Body of pancreas (tissue), 4 donors: ENCODE data around the gene TGFB2.

Experiments used
- POLR2A ChIP-seq, 3 donors: fragments of 450-650 bp; IDR thresholded peaks; one replicate each; pipeline ENCODE4 v1.6.1; 2016; ENCODE audit warnings: antibody characterized with exemption in 3 of 3, mild to moderate bottlenecking in 2 of 3
- TF ChIP-seq, protein P1 (sequence below), 7 experiments: fragments of 450-650 bp in 4 of 7; fragments of 200-600 bp in 3 of 7; sonication (generic) in 3 of 7; IDR thresholded peaks; one replicate each; pipeline ENCODE4 v1.5.1; 2016 to 2019; ENCODE audit warnings: antibody characterized with exemption in 7 of 7

- TF ChIP-seq, protein P1, sequence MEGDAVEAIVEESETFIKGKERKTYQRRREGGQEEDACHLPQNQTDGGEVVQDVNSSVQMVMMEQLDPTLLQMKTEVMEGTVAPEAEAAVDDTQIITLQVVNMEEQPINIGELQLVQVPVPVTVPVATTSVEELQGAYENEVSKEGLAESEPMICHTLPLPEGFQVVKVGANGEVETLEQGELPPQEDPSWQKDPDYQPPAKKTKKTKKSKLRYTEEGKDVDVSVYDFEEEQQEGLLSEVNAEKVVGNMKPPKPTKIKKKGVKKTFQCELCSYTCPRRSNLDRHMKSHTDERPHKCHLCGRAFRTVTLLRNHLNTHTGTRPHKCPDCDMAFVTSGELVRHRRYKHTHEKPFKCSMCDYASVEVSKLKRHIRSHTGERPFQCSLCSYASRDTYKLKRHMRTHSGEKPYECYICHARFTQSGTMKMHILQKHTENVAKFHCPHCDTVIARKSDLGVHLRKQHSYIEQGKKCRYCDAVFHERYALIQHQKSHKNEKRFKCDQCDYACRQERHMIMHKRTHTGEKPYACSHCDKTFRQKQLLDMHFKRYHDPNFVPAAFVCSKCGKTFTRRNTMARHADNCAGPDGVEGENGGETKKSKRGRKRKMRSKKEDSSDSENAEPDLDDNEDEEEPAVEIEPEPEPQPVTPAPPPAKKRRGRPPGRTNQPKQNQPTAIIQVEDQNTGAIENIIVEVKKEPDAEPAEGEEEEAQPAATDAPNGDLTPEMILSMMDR (IDR thresholded peaks at IDR 0.05): no peak
- TF ChIP-seq POLR2A (IDR thresholded peaks at IDR 0.05): no peak
Observed at GRCh38 chr1:218342091-218342490, 3.0 kb upstream of the TGFB2 start.
